ENCODE measurements around the gene CCDC9. TPM values are rescaled to one million over a fixed set of nuclear protein-coding genes. Genes with fewer than 3 reads are reported as not detected.
A peak's percentile ranks its signal among the peaks of the same experiment; 100 is the strongest.

The CCDC9 gene
- total and polyA plus RNA-seq, 2 of the 13 experiments (the other 11 are each of a cell fraction or from before 2014, with no cell fraction given): 2.9 to 6.3 TPM

GRCh38 chr19:47315125-47315821 is 58.9 kb downstream of the CCDC9 start (continued):
- TF ChIP-seq ARNT (IDR thresholded peaks at IDR 0.05): no peak
- TF ChIP-seq, protein P1, sequence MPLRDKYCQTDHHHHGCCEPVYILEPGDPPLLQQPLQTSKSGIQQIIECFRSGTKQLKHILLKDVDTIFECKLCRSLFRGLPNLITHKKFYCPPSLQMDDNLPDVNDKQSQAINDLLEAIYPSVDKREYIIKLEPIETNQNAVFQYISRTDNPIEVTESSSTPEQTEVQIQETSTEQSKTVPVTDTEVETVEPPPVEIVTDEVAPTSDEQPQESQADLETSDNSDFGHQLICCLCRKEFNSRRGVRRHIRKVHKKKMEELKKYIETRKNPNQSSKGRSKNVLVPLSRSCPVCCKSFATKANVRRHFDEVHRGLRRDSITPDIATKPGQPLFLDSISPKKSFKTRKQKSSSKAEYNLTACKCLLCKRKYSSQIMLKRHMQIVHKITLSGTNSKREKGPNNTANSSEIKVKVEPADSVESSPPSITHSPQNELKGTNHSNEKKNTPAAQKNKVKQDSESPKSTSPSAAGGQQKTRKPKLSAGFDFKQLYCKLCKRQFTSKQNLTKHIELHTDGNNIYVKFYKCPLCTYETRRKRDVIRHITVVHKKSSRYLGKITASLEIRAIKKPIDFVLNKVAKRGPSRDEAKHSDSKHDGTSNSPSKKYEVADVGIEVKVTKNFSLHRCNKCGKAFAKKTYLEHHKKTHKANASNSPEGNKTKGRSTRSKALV (CRISPR knock-in tag; IDR thresholded peaks at IDR 0.05): peak; percentile 48; the same call in 1 of the 2 replicates
- TF ChIP-seq, protein P2, sequence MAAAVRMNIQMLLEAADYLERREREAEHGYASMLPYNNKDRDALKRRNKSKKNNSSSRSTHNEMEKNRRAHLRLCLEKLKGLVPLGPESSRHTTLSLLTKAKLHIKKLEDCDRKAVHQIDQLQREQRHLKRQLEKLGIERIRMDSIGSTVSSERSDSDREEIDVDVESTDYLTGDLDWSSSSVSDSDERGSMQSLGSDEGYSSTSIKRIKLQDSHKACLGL (CRISPR knock-in tag; IDR thresholded peaks at IDR 0.05): no peak
- TF ChIP-seq SP1 (IDR thresholded peaks at IDR 0.05): no peak
- no peak; the same call in 1 of the 2 replicates for TF ChIP-seq SP1 (CRISPR knock-in tag; IDR thresholded peaks at IDR 0.05)
- no peak for TF ChIP-seq STAT5B (CRISPR knock-in tag; IDR thresholded peaks at IDR 0.05)
- 0 out of 2 replicates have a peak, but pooled peaks have one; percentile 34 for TF ChIP-seq ZNF891 (CRISPR knock-in tag; IDR thresholded peaks at IDR 0.05)
- TF ChIP-seq STAG1 (CRISPR knock-in tag; IDR thresholded peaks at IDR 0.05): no peak

DNA sequence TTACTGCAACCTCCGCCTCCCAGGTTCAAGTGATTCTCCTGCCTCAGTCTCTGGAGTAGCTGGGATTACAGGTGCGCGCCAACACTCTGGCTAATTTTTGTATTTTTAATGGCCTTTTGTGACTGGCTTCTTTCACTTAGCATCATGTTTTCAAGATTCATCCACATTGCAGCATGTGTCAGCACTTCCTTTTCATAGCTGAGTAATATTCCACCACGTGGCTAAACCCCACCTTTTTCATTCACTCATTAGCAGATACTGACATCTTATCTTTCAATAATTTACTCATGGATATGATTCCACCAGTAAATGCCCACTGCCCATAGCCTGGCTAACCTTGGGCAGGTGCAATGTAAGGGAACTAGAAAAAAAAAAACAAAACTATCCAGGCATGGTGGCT is 60.2 kb downstream of the CCDC9 start:
- H3K4me1 ChIP-seq (ENCODE audit: insufficient read depth, low read length): peaks cover 57% of the 10 kb centered on the region
- in situ Hi-C loops (cut with HindIII; ENCODE audit: extremely low pct_ligation_motif_present, low pct_unique_long_range_greater_than_20kb) (no loop called here), intact Hi-C loops (cut with micrococcal nuclease; ENCODE audit: unreplicated experiment) (no loop called here)
- H3K4me3 ChIP-seq (replicated peaks in 1 of 3; ENCODE audit: insufficient read depth in 1 of 3, low read depth in 2 of 3, low read length in 3 of 3): no peak overlapping the region
- no peak for DNase-seq (ENCODE audit: low spot score)
- WGBS (ENCODE audit: low lambda C conversion rate): 81% methylated on average over 4 of the region's 4 CpGs
- H4K20me1 ChIP-seq (ENCODE audit: insufficient read depth, low read length): no peaks in the 10 kb centered on the region
- ChIA-PET CTCF (ENCODE audit: low intra/inter-chr PET ratio, low total read pairs) (no interaction called here), POLR2A (no interaction called here)
- no peaks in the 10 kb centered on the region for H3K9me3 ChIP-seq (ENCODE audit: low read length)
- BruUV-seq (replicated peaks): no TSS peak
- no peaks in the 10 kb centered on the region for H3K79me2 ChIP-seq (ENCODE audit: insufficient read depth, low read length)
- H3K9ac ChIP-seq (ENCODE audit: insufficient read depth, low read depth, low read length): no peak overlapping the region
- FAIRE-seq: no peak
- no peak overlapping the region for H2AFZ ChIP-seq (ENCODE audit: low read length)
- H3K27ac ChIP-seq (ENCODE audit: extremely low read length, insufficient read depth, low read length): no peak overlapping the region
- H3K27me3 ChIP-seq (ENCODE audit: control insufficient read depth in 1 of 2, insufficient read depth in 2 of 2, low read length in 2 of 2): peaks cover 0 to 2% of the 10 kb centered on the region in 2 experiments; a peak in 1 of 5 replicates
- H3K36me3 ChIP-seq (replicated peaks in 1 of 2; ENCODE audit: control insufficient read depth in 1 of 2, insufficient read depth in 2 of 2, low read length in 2 of 2): no peaks in the 10 kb centered on the region
- ATAC-seq: no peak
- H3K4me2 ChIP-seq (ENCODE audit: low read depth, low read length): no peak overlapping the region
- no peak for TF ChIP-seq ZNF629 (CRISPR knock-in tag; conservative IDR thresholded peaks at IDR 0.05)
- no peak for TF ChIP-seq NR3C1 (CRISPR knock-in tag; IDR thresholded peaks at IDR 0.05)
- 0 out of 2 replicates have a peak, but pooled peaks have one; percentile 25 for TF ChIP-seq RCOR2 (CRISPR knock-in tag; IDR thresholded peaks at IDR 0.05)
- no peak for TF ChIP-seq ZNF207 (IDR thresholded peaks at IDR 0.05; ENCODE audit: borderline replicate concordance)
- TF ChIP-seq MNT (IDR thresholded peaks at IDR 0.05): peak; percentile 87
- no peak for TF ChIP-seq HMGXB4 (CRISPR knock-in tag; IDR thresholded peaks at IDR 0.05; ENCODE audit: borderline replicate concordance in 1 of 2, low read depth in 1 of 2)
- TF ChIP-seq RNF219 (CRISPR knock-in tag; IDR thresholded peaks at IDR 0.05): no peak
- TF ChIP-seq ZFY (CRISPR knock-in tag; IDR thresholded peaks at IDR 0.05): no peak
